ENCODE data around the gene CCT3. TPM values are rescaled to one million over a fixed set of nuclear protein-coding genes. Genes with fewer than 3 reads are reported as not detected.

Gene CCT3
- total RNA-seq, 1 donor from 2014 or later: 270 TPM

- TF ChIP-seq CTCF (IDR thresholded peaks at IDR 0.05; ENCODE audit: unreplicated experiment): no peak
- Mint-ChIP-seq H3K9me3 (ENCODE audit: low read depth) (no peaks in the 10 kb centered on the region), H3K36me3 (ENCODE audit: insufficient read depth) (peaks cover 27% of the 10 kb centered on the region), H3K4me1 (ENCODE audit: low read depth) (no peaks in the 10 kb centered on the region), H3K4me3 (ENCODE audit: low read depth) (no peak overlapping the region), H3K27me3 (no peaks in the 10 kb centered on the region), H3K27ac (no peak overlapping the region)
- no peak for DNase-seq (ENCODE audit: low spot score, unreplicated experiment)
These were observed 17.5 kb downstream of the CCT3 start for GRCh38 chr1:156320560-156320959.

GRCh38 chr1:156319664-156320063, 18.4 kb downstream of the CCT3 start:
- H3K27me3 Mint-ChIP-seq: no peaks in the 10 kb centered on the region
- no peak overlapping the region for H3K27ac Mint-ChIP-seq
- peak; percentile 70 for TF ChIP-seq CTCF (IDR thresholded peaks at IDR 0.05; ENCODE audit: unreplicated experiment)
- no peak overlapping the region for H3K4me3 Mint-ChIP-seq (ENCODE audit: low read depth)
- H3K4me1 Mint-ChIP-seq (ENCODE audit: low read depth): no peaks in the 10 kb centered on the region
- peaks cover 26% of the 10 kb centered on the region for H3K36me3 Mint-ChIP-seq (ENCODE audit: insufficient read depth)
- H3K9me3 Mint-ChIP-seq (ENCODE audit: low read depth): no peaks in the 10 kb centered on the region
- DNase-seq (ENCODE audit: low spot score, unreplicated experiment): no peak

GRCh38 chr1:156316909-156317308, 21.2 kb downstream of the CCT3 start:
- Mint-ChIP-seq H3K27me3 (no peaks in the 10 kb centered on the region), H3K9me3 (ENCODE audit: low read depth) (no peaks in the 10 kb centered on the region), H3K4me3 (ENCODE audit: low read depth) (no peak overlapping the region), H3K36me3 (ENCODE audit: insufficient read depth) (peaks cover 27% of the 10 kb centered on the region), H3K27ac (no peak overlapping the region), H3K4me1 (ENCODE audit: low read depth) (no peaks in the 10 kb centered on the region)
- no peak for TF ChIP-seq CTCF (IDR thresholded peaks at IDR 0.05; ENCODE audit: unreplicated experiment)
- DNase-seq (ENCODE audit: low spot score, unreplicated experiment): no peak

GRCh38 chr1:156310962-156311361, 27.1 kb downstream of the CCT3 start:
- DNase-seq (ENCODE audit: low spot score, unreplicated experiment): no peak
- Mint-ChIP-seq H3K36me3 (ENCODE audit: insufficient read depth) (peaks cover 23% of the 10 kb centered on the region), H3K27me3 (no peaks in the 10 kb centered on the region), H3K27ac (no peak overlapping the region), H3K4me3 (ENCODE audit: low read depth) (no peak overlapping the region), H3K9me3 (ENCODE audit: low read depth) (no peaks in the 10 kb centered on the region), H3K4me1 (ENCODE audit: low read depth) (no peaks in the 10 kb centered on the region)
- TF ChIP-seq CTCF (IDR thresholded peaks at IDR 0.05; ENCODE audit: unreplicated experiment): no peak

- TF ChIP-seq CTCF (IDR thresholded peaks at IDR 0.05; ENCODE audit: unreplicated experiment): no peak
- H3K4me1 Mint-ChIP-seq (ENCODE audit: low read depth): no peaks in the 10 kb centered on the region
- no peak overlapping the region for H3K4me3 Mint-ChIP-seq (ENCODE audit: low read depth)
- H3K27me3 Mint-ChIP-seq: no peaks in the 10 kb centered on the region
- H3K27ac Mint-ChIP-seq: peak overlapping the region; percentile 70
- H3K9me3 Mint-ChIP-seq (ENCODE audit: low read depth): no peaks in the 10 kb centered on the region
- H3K36me3 Mint-ChIP-seq (ENCODE audit: insufficient read depth): peaks cover 17% of the 10 kb centered on the region
- no peak for DNase-seq (ENCODE audit: low spot score, unreplicated experiment)
These were observed 30.0 kb downstream of the CCT3 start for GRCh38 chr1:156308078-156308477.
